Inflammatory macrophage treated with lipopolysaccharide for 1 hour (primary cell): ENCODE measurements around the gene TAX1BP1.
"Not testable (repeated sequence)": the region's sequence is repeated elsewhere in the genome, so short reads cannot be mapped to it uniquely, and the experiment has no call there.

ENCODE experiments used
- DNase-seq, 2 donors: peaks; one replicate each; pipeline ENCODE4 v3.0.0-alpha.2; 2020 to 2022

TAX1BP1 gene

DNA sequence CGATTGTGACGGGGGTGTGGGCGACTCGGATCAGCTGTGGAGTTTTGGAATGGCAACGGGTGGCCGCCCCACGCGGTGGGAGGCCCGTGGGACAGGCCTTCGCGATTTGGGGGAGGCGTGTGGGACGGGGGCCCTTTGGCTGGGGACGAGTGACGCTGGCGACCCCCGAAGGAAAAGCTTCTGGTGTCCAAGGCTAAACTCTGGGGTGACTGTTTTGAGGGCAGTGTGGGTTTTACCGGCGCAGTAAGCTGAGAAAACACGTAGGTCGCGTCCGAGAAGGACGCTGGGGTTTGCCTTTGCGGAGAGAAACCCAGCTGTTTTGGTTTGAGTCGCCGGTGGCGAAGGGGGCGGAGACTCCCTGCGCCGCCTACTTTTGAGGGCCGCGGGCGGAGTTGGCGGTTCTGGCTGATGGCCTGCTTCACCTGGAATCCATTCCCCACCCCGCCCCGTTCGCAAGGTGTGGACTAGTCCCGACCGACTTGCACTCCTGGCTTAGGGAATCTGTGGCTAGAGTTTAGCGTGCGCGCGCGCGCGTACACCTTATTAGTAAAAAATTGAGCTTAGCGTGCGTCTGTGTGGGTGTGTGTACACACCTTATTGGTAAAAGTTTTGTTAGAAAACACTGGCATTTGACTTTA lies 606 bp downstream of the TAX1BP1 start:
- DNase-seq, result peak; percentile 54 to 77

DNA sequence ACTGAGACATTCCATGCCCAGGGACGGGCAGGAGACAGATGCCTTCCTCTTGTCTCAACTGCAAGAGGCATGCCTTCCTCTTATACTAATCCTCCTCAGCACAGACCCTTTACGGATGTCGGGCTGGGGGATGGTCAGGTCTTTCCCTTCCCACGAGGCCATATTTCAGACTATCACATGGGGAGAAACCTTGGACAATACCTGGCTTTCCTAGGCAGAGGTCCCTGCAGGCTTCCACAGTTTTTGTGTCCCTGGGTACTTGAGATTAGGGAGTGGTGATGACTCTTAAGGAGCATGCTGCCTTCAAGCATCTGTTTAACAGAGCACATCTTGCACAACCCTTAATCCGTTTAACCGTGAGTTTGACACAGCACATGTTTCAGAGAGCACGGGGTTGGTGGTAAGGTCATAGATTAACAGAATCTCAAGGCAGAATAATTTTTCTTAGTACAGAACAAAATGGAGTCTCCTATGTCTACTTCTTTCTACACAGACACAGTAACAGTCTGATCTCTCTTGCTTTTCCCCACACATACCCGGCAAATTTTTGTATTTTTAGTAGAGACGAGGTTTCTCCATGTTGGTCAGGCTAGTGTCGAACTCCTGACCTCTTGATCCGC lies 2.2 kb downstream of the TAX1BP1 start:
- not testable (repeated sequence) for DNase-seq

DNA sequence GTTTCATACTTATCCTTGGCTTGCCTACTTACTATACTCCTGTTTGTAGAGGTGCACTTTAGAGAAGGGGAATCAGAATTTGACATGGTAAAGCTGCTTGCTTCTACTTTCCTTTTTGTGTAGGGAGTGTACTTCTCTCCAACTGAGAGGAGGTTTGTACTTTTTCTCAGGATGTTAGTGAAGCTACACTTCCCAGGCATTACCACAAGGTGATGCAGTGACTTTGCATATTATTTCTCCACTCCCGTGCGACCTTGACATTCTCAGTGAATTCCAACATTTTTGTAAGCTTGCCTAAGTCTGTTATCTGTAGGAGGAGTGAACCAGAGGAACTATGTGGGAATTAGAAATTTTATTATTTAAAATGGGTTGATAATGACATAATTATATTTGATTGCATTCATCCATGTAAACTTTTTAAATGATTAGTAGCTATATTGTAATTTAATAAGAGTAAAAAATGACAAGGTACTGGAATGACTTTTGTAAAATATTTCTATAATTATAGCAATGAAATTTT lies 5.2 kb downstream of the TAX1BP1 start:
- peak; percentile 35 to 52 for DNase-seq

DNA sequence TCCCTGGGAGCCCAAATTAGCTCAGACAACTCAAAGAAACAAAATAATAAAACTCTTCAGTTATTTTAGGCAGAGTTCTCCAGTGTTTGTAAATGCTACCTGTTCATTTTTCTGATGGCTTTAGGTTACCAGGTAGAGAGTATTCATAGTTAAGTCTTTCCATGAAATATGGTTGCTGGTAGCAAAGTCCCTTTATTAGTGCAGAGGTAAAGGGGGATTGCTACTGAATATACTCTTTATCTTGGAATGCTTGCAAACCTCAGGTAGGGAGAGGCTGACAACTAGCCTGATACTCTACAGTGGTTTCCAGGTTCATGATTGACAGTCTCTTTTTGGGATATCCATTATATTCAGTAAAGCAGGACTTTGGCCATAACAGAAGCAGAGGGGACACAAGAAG lies 6.5 kb downstream of the TAX1BP1 start:
- DNase-seq, result no peak

- no peak for DNase-seq
Observed at GRCh38 chr7:27746978-27747377, 7.0 kb downstream of the TAX1BP1 start.

GRCh38 chr7:27747589-27748368 lies 7.8 kb downstream of the TAX1BP1 start:
- no peak for DNase-seq

DNA sequence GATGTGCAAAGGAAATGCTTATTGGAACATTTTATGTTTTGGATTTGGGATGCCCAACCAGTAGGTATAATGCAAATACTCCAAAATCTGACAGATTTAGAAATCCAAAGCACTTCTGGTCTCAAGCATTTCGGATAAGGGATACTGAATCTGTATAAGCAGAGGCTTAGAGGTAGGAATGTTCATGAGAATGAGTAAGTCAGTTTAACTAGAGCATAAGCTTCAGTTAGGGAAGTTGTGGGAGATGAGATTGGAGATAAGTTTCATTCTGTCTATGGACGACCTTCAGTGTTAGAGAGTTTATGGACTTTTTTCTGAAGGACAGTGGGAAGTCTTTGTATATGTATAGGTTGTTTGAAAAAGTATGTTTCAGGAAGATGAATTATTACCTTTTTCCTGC lies 10.4 kb downstream of the TAX1BP1 start:
- DNase-seq, result no peak

GRCh38 chr7:27751888-27752660 lies 12.1 kb downstream of the TAX1BP1 start:
- no peak for DNase-seq

DNA sequence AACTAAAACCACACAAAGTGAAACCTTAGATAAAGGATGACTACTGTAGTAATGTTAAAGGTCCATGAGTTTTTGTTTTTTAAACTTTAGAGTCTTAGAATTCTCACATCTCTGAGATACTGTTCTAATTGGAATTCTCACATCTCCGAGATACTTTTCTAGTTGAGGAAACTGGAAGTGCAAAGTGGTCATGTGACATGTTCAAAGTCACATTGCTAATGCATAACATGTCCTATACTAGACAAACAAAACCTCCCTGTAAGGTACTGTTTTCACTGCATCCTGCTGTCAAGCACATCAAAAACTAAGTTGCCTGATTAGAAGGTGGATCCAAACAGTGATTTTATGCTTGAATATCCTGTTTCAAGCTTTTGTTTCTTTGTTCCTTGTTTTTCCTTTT lies 13.9 kb downstream of the TAX1BP1 start:
- no peak for DNase-seq

- DNase-seq, result no peak
Observed at GRCh38 chr7:27756298-27756697, 16.3 kb downstream of the TAX1BP1 start.

GRCh38 chr7:27759491-27759890 lies 19.5 kb downstream of the TAX1BP1 start:
- DNase-seq, result no peak

DNA sequence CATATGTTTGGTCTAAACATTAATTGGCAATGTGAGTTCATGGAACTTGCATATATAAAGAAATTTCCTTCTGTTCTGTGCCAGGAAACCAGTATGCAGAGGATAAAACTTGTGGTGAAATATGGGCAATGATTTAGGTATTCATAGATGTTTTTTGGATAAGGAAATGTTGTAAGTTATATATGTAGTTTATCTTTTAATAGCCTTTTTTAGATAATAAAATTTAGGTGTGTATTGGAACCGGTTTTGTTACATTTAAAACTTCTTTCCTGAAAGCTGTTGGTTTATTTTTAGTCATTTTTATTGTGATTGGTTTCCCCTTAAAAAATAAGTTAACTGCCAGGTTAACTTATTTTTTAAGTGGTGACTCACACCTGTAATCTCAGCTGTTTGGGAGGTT lies 22.1 kb downstream of the TAX1BP1 start:
- DNase-seq, result no peak

DNA sequence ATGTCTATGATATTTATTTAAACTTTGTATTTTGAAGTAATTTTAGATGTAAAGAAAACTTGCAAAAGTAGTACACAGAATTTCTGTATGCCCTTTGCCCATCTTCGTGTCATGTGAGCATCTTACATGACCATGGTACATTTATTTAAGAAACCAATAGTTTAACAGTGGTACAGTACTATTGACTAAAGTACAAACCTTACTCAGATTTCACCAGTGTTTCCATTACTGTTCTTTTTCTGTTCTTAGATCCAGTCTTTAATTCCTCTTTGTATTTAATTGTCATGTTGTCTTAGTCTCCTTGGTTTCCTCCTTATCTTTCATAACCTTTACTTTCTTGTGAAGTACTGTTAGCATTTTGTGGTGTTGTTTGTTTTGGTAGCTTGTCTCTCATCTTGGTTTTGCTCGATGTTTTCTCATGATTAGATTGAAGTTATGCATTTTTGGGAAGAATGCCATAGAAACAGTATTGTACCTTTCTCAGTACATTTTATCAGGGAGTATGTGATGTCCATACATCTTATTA lies 24.1 kb downstream of the TAX1BP1 start:
- no peak for DNase-seq

- no peak for DNase-seq
Observed at GRCh38 chr7:27765841-27766240, 25.9 kb downstream of the TAX1BP1 start.

DNA sequence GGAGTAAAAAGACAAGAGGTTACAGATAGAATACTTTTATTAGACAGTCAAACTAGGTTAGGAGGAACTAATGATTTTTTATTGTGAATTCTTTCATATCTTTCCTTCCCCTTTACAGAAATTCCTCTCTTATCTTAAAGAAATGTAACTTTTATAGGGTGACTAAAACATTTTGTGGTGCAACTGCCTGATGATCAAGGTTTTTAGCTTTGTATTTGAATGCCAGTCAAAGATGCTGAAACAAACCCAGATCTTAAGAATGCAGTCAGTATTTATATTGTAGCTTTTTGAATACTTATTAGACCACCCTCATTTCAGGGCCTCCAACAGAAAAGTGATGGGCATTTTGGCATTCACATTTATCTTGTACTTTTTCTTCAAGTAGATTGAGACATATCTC lies 27.4 kb downstream of the TAX1BP1 start:
- DNase-seq, result no peak

GRCh38 chr7:27771111-27771510 lies 31.1 kb downstream of the TAX1BP1 start:
- DNase-seq, result no peak

GRCh38 chr7:27774717-27775328 lies 34.9 kb downstream of the TAX1BP1 start:
- DNase-seq, result peak in 1 of 2 donors; percentile 49

- DNase-seq, result no peak
Observed at GRCh38 chr7:27775782-27776181, 35.8 kb downstream of the TAX1BP1 start.

GRCh38 chr7:27777662-27778061 lies 37.7 kb downstream of the TAX1BP1 start:
- DNase-seq, result no peak

DNA sequence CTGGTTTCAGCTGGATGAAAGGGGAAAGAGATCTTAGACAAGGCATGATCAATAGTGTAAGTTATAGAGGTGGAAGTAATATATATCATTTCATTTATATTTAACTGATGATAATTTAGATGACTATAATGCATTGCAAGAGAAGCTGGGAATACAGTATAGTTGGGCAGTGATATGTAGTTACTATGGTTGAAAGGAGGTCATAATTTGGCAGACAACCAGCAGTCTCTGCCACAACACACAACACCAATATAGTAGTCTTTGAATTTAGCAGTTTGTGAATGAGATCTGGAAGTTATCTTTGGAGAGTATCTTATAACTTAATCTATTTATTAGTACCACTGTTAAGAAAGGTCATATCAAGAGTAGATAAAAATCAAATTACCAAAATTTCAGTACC lies 39.9 kb downstream of the TAX1BP1 start:
- DNase-seq, result no peak

GRCh38 chr7:27781188-27781587 lies 41.2 kb downstream of the TAX1BP1 start:
- DNase-seq, result no peak

- DNase-seq, result no peak
Observed at GRCh38 chr7:27782849-27783248, 42.9 kb downstream of the TAX1BP1 start.
